Measurements from ENCODE around the gene CBFA2T2. TPM values are rescaled to one million over a fixed set of nuclear protein-coding genes. Genes with fewer than 3 reads are reported as not detected.
"Not testable (repeated sequence)": the region's sequence is repeated elsewhere in the genome, so short reads cannot be mapped to it uniquely, and the experiment has no call there.

Gene CBFA2T2
- total RNA-seq, 2 experiments from 2014 or later, result 12.3 to 16.8 TPM

- Mint-ChIP-seq H3K27ac (no peak overlapping the region), H3K9me3 (ENCODE audit: low read depth) (no peaks in the 10 kb centered on the region), H3K27me3 (no peaks in the 10 kb centered on the region), H3K36me3 (peaks cover 15% of the 10 kb centered on the region), H3K4me3 (no peak overlapping the region), H3K4me1 (peaks cover 26% of the 10 kb centered on the region)
- no peak for DNase-seq
- CTCF ChIA-PET, result interaction anchor here (0.7 kb wide), 2 partner anchors 144 to 232 kb away, joined by 3 to 4 read pairs; no protein-coding TSS in a partner anchor
- no peak for ATAC-seq
Measured at GRCh38 chr20:33646191-33646590, 156.3 kb downstream of the CBFA2T2 start.

- ATAC-seq, result not testable (repeated sequence)
- peaks cover 15% of the 10 kb centered on the region for H3K36me3 Mint-ChIP-seq
Measured at GRCh38 chr20:33646959-33647602, 157.2 kb downstream of the CBFA2T2 start.

GRCh38 chr20:33647603-33648395, 157.9 kb downstream of the CBFA2T2 start:
- no peaks in the 10 kb centered on the region for H3K9me3 Mint-ChIP-seq (ENCODE audit: low read depth)
- no peak overlapping the region for H3K27ac Mint-ChIP-seq
- H3K36me3 Mint-ChIP-seq, result peaks cover 15% of the 10 kb centered on the region
- no peak overlapping the region for H3K4me3 Mint-ChIP-seq
- peak; percentile 77 for ATAC-seq
- CTCF ChIA-PET, result interaction anchor here (0.6 to 1.3 kb wide), 4 partner anchors 19 to 1523 kb away, joined by 3 to 10 read pairs (median 3); partner anchors contain the start of gene ACTL10
- H3K4me1 Mint-ChIP-seq, result peaks cover 42% of the 10 kb centered on the region
- DNase-seq, result peak; percentile 68
- no peaks in the 10 kb centered on the region for H3K27me3 Mint-ChIP-seq

More at GRCh38 chr20:33646959-33647602, 157.2 kb downstream of the CBFA2T2 start:
- CTCF ChIA-PET, result interaction anchor here (0.6 to 1.3 kb wide), 6 partner anchors 20 to 1522 kb away, joined by 3 to 10 read pairs (median 3); partner anchors contain the start of gene ACTL10
- H3K9me3 Mint-ChIP-seq (ENCODE audit: low read depth); DNase-seq; H3K27me3 Mint-ChIP-seq; H3K4me3 Mint-ChIP-seq; H3K27ac Mint-ChIP-seq: not testable (repeated sequence)
- peaks cover 35% of the 10 kb centered on the region for H3K4me1 Mint-ChIP-seq

- H3K36me3 Mint-ChIP-seq, result peaks cover 15% of the 10 kb centered on the region
- DNase-seq, result no peak
- H3K27ac Mint-ChIP-seq, result no peak overlapping the region
Measured at GRCh38 chr20:33648396-33649004, 158.6 kb downstream of the CBFA2T2 start.

DNA sequence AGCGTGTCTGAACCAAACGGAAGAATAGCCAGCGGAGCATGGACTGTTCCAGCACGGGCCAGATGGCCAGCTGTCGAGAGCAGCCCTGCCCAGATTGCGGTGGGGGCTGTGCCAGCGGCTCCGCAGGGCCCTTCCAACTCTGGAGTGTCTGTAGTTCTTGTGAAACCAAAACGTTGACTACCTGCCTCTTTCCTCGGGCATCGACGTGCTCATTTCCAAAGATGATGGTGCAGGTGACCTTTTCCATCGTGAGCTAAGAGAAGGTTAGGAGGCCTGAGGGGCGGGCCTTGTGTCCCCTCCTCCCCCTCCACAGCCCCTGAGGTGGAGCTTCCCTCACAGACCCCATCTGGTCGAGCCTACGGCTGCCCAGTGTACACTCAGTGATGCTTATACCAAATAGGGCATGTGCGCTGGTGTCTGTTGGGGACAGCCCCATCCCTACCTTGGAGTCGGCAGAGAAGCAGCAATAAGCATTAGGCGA, 159.3 kb downstream of the CBFA2T2 start:
- Mint-ChIP-seq H3K4me1 (peaks cover 48% of the 10 kb centered on the region), H3K4me3 (no peak overlapping the region), H3K27me3 (no peaks in the 10 kb centered on the region), H3K27ac (no peak overlapping the region), H3K9me3 (ENCODE audit: low read depth) (no peaks in the 10 kb centered on the region), H3K36me3 (peaks cover 15% of the 10 kb centered on the region)
- CTCF ChIA-PET, result interaction anchor here (0.9 kb wide), 1 partner anchor 132 kb away, joined by 3 read pairs; no protein-coding TSS in a partner anchor
- no peak for ATAC-seq
- no peak for DNase-seq

More at GRCh38 chr20:33648396-33649004, 158.6 kb downstream of the CBFA2T2 start:
- Mint-ChIP-seq H3K27me3 (no peaks in the 10 kb centered on the region), H3K9me3 (ENCODE audit: low read depth) (no peaks in the 10 kb centered on the region), H3K4me3 (no peak overlapping the region), H3K4me1 (peaks cover 48% of the 10 kb centered on the region)
- CTCF ChIA-PET, result interaction anchor here (1.0 to 1.3 kb wide), 2 partner anchors 18 to 176 kb away, joined by 3 to 10 read pairs; partner anchors contain the start of gene ACTL10
- no peak for ATAC-seq

DNA sequence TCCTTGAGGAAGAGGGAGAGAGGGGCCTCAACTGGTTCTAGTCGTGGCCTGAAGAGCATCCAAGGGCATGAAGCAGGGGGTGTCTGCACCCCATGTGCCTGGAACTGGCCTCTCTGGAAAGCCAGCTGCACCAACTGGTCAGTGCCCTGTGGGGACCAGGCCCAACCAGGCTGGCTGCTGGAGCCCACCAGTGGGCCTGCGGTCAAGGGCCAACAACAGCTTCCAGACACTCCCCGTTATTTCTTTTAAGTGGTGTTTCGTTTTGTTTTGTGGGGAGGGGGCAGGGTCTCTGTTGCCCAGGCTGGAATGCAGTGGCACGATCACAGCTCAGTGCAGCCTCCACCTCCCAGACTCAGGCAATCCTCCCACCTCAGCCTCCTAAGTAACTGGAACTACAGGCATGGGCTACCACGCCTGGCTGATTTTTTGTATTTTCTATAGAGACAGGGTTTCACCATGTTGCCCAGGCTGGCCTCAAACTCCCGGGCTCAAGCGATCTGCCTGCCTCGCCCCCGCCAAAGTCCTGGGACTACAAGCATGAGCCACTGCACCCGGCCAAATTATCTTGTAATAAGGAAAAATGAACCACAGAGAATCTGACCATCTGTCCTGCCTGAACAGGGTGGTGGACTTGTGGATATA, 160.3 kb downstream of the CBFA2T2 start:
- no peaks in the 10 kb centered on the region for H3K27me3 Mint-ChIP-seq
- no peak overlapping the region for H3K27ac Mint-ChIP-seq
- DNase-seq (no peak), ATAC-seq (no peak)
- no peak overlapping the region for H3K4me3 Mint-ChIP-seq
- H3K9me3 Mint-ChIP-seq (ENCODE audit: low read depth), result no peaks in the 10 kb centered on the region
- H3K4me1 Mint-ChIP-seq, result peaks cover 48% of the 10 kb centered on the region
- H3K36me3 Mint-ChIP-seq, result peaks cover 7% of the 10 kb centered on the region
- CTCF ChIA-PET, result no interaction called here

DNA sequence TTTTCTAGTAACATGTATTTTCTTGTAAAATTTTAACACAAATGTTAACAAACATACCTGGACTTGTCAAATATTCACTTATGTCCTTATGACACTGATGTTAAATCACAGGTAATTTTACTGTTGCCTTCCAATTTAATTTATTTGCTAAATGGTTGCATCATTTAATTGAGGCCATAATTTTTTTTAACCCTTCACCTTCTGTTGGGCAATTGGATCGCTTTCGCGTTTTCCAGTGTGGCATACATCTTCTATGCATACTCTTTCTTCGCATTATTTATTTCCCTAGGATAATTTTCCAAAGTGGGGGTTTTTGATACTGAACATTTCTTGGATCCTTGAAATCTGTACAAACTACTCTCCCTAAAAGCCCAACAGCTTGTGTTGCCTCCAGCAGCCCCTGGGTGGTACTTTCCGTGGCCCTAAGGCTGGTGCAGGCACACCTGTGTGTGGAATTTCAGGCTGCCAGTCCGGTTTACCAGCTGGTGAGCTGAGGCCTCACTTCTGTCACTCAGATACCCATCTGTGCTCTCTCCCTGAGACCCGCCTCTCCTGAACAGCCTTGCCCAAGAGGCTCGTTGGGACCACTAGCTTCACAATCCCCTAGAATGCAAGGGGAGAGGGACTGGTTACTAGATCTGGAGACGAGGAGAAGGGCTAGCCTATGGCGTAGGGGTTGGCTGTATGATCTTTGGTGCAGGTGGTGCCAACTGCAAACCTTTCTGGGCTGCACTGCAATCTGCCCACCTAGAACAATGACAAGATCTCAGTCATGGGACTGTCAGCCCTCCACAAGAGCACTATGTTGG, 161.1 kb downstream of the CBFA2T2 start:
- Mint-ChIP-seq H3K27ac (no peak overlapping the region), H3K4me1 (peaks cover 48% of the 10 kb centered on the region), H3K36me3 (peaks cover 2% of the 10 kb centered on the region), H3K9me3 (ENCODE audit: low read depth) (no peaks in the 10 kb centered on the region), H3K4me3 (no peak overlapping the region), H3K27me3 (no peaks in the 10 kb centered on the region)
- ATAC-seq (no peak), DNase-seq (no peak)
- CTCF ChIA-PET, result interaction anchor here (7.7 kb wide), 1 partner anchor 15 kb away, joined by 67 read pairs; the partner anchor contains the start of genes ACTL10 and C20orf144

- H3K9me3 Mint-ChIP-seq (ENCODE audit: low read depth), result no peaks in the 10 kb centered on the region
- H3K27me3 Mint-ChIP-seq, result no peaks in the 10 kb centered on the region
- no peak for DNase-seq
- H3K4me3 Mint-ChIP-seq, result no peak overlapping the region
- H3K27ac Mint-ChIP-seq, result no peak overlapping the region
- peaks cover 48% of the 10 kb centered on the region for H3K4me1 Mint-ChIP-seq
- CTCF ChIA-PET, result interaction anchor here (7.7 kb wide), 1 partner anchor 14 kb away, joined by 67 read pairs; the partner anchor contains the start of genes ACTL10 and C20orf144
- H3K36me3 Mint-ChIP-seq, result no peaks in the 10 kb centered on the region
- no peak for ATAC-seq
Measured at GRCh38 chr20:33651562-33652048, 161.7 kb downstream of the CBFA2T2 start.

DNA sequence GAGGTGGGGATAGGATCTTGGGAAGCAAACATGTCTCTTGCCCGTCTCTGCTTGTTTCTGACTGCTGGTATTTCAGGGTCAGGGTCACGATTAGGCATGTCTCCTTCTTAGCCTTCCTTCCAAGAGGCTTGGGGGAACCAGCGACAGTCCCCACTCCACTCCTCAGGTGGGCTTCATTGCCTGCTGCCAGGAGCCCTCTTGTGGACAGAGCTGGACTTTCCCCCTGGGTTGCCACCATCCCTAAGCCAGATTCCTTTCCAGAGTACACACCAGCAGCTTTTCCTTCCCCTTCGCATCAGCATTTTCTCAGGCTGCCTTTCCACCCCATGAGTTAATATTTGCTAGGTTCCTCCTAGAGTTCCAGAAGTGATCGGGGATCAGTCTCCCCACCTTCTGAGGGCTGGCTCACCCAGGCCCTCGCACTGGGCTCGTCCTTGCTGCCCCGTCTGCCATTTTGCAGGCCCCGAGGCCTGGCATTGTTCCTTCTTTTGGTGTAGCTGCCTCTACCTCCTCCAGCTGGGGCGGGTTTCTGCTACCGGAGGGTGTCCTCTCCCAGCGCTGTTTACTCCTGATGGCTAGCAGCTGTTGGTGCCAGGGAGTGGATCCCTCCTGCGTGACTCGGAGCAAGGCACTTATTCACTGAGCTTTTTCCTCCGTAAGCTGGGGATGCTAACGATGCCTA, 163.5 kb downstream of the CBFA2T2 start:
- H3K36me3 Mint-ChIP-seq, result no peaks in the 10 kb centered on the region
- no peaks in the 10 kb centered on the region for H3K9me3 Mint-ChIP-seq (ENCODE audit: low read depth)
- ATAC-seq (peak; percentile 68), DNase-seq (peak; percentile 70)
- no peak overlapping the region for H3K4me3 Mint-ChIP-seq
- peaks cover 34% of the 10 kb centered on the region for H3K4me1 Mint-ChIP-seq
- H3K27ac Mint-ChIP-seq, result no peak overlapping the region
- no peaks in the 10 kb centered on the region for H3K27me3 Mint-ChIP-seq
- CTCF ChIA-PET, result interaction anchor here (0.6 to 7.7 kb wide), 10 partner anchors 11 to 252 kb away, joined by 3 to 67 read pairs (median 6); partner anchors contain the start of genes ACTL10, C20orf144, CBFA2T2 and CDK5RAP1

DNA sequence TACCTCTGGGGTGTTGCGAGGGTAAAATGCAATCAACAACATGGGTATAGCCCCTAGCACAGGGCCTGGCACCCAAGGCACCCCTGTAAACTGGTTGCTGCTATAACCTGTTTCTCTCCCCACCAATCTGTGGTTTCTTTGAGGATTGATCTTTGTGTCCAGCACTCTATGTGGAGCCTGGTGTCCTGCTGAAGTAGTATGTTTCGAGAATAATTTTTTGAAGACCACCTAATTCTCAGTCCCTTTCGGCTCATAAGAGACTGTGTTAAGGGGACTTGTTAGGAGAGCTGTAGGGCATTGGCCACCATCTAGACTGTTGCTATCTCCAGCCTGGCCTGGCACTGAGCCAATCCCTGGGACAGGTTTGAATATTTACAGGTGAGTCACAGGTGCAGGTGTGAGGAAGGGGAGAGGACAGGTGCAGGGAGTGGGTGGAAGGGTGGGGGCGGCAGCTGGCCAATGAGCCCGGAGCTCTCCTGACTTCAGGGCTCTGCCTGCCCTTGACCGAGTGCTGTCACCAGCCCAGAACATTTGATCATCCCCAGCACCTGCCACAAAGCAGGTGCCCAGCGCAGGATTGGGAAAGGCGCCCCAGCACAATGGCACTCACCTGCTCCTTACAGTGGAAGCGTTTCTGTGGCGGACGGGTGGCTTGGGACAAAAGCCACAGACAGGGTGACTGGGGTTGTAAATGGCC, 164.2 kb downstream of the CBFA2T2 start:
- CTCF ChIA-PET, result interaction anchor here (0.6 to 7.7 kb wide), 10 partner anchors 11 to 252 kb away, joined by 3 to 67 read pairs (median 6); partner anchors contain the start of genes ACTL10, C20orf144, CBFA2T2 and CDK5RAP1
- Mint-ChIP-seq H3K4me1 (peaks cover 29% of the 10 kb centered on the region), H3K27me3 (no peaks in the 10 kb centered on the region), H3K27ac (no peak overlapping the region), H3K4me3 (no peak overlapping the region), H3K36me3 (no peaks in the 10 kb centered on the region), H3K9me3 (ENCODE audit: low read depth) (no peaks in the 10 kb centered on the region)
- no peak for ATAC-seq
- peak; percentile 38 for DNase-seq

GRCh38 chr20:33654680-33655161, 164.8 kb downstream of the CBFA2T2 start:
- Mint-ChIP-seq H3K27ac (no peak overlapping the region), H3K4me1 (peaks cover 22% of the 10 kb centered on the region), H3K36me3 (no peaks in the 10 kb centered on the region), H3K27me3 (no peaks in the 10 kb centered on the region), H3K9me3 (ENCODE audit: low read depth) (no peaks in the 10 kb centered on the region), H3K4me3 (no peak overlapping the region)
- no peak for DNase-seq
- CTCF ChIA-PET, result interaction anchor here (1.7 to 7.7 kb wide), 2 partner anchors 11 to 165 kb away, joined by 6 to 67 read pairs; partner anchors contain the start of genes ACTL10, C20orf144 and CBFA2T2
- no peak for ATAC-seq
